Nephron (organoid): Measurements from ENCODE around the gene VPS33B.

Experiments used
- H3K27ac Mint-ChIP-seq, 3 experiments: 2 replicates each; pipeline ENCODE4 v1.8.0; 2020; ENCODE audit warnings: mixed read lengths in 3 of 3, mild to moderate bottlenecking in 2 of 3, moderate library complexity in 1 of 3
- H3K27me3 Mint-ChIP-seq: 2 replicates; pipeline ENCODE4 v1.8.0; 2021; ENCODE audit warnings: low read depth, mild to moderate bottlenecking, moderate library complexity, mixed read lengths
- H3K36me3 Mint-ChIP-seq: 2 replicates; pipeline ENCODE4 v1.8.0; 2020; ENCODE audit warnings: low read depth, mixed read lengths
- H3K4me1 Mint-ChIP-seq: 2 replicates; pipeline ENCODE4 v1.8.0; 2020; ENCODE audit warnings: mixed read lengths
- H3K4me3 Mint-ChIP-seq, 3 experiments: 2 replicates each; pipeline ENCODE4 v1.8.0; 2020; ENCODE audit warnings: mild to moderate bottlenecking in 3 of 3, mixed read lengths in 3 of 3, moderate library complexity in 2 of 3
- H3K9me3 Mint-ChIP-seq: 2 replicates; pipeline ENCODE4 v1.8.0; 2020; ENCODE audit warnings: mixed read lengths
- TF ChIP-seq, protein P1 (sequence below), 3 experiments: fragments of 200-600 bp; sonication (generic); IDR thresholded peaks; one replicate each; pipeline ENCODE4 v1.5.0; 2021; ENCODE audit warnings: antibody characterized with exemption in 3 of 3; ENCODE audit not compliant: unreplicated experiment in 3 of 3

VPS33B gene

DNA sequence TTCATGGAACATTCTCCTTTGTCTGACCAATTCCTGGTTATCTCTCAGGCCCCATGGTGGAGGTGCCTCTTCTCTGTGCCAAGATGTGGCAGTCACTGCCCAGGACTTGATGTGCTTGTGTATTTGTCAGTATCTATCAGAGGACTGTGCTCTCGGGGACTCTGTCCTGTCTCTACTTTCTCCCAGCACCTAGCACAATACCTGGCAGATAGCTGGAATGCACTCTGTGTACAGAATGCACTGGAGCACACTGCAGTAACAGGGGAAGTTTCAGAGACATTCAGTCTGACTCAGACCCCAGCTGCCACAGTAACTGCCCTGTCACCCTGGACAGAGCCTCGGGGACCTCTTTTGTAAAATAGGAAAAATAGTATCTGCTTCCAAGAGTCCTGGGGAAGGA, 43.1 kb upstream of the VPS33B start:
- Mint-ChIP-seq H3K27ac (no peak overlapping the region), H3K9me3 (no peaks in the 10 kb centered on the region), H3K36me3 (no peaks in the 10 kb centered on the region), H3K27me3 (peaks cover 9% of the 10 kb centered on the region), H3K4me1 (no peaks in the 10 kb centered on the region), H3K4me3 (no peak overlapping the region)
- TF ChIP-seq, protein P1, sequence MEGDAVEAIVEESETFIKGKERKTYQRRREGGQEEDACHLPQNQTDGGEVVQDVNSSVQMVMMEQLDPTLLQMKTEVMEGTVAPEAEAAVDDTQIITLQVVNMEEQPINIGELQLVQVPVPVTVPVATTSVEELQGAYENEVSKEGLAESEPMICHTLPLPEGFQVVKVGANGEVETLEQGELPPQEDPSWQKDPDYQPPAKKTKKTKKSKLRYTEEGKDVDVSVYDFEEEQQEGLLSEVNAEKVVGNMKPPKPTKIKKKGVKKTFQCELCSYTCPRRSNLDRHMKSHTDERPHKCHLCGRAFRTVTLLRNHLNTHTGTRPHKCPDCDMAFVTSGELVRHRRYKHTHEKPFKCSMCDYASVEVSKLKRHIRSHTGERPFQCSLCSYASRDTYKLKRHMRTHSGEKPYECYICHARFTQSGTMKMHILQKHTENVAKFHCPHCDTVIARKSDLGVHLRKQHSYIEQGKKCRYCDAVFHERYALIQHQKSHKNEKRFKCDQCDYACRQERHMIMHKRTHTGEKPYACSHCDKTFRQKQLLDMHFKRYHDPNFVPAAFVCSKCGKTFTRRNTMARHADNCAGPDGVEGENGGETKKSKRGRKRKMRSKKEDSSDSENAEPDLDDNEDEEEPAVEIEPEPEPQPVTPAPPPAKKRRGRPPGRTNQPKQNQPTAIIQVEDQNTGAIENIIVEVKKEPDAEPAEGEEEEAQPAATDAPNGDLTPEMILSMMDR (IDR thresholded peaks at IDR 0.05; ENCODE audit: unreplicated experiment in 3 of 3) = no peak

DNA sequence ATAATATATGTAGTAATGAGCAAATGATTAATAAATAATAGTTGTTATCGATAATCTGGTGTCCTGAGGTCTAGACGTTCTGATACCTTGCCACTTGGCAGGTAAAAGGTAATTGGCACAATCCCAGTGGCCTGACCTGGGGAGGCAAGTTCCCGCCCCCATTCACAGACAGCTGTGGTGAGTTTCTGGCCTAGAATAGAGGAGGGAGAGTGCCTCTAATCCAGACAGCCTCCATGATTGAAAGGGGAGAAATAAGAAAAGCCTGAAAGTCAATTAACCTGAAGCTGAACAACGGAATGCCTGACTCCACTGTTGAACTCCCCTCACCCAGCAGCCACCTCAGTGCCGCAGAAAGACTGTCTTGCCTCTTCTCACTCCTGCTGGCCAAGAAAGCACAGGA, 39.6 kb upstream of the VPS33B start:
- H3K27ac Mint-ChIP-seq = no peak overlapping the region
- TF ChIP-seq, protein P1 (IDR thresholded peaks at IDR 0.05; ENCODE audit: unreplicated experiment in 3 of 3) = no peak
- H3K4me3 Mint-ChIP-seq = no peak overlapping the region
- H3K4me1 Mint-ChIP-seq = no peaks in the 10 kb centered on the region
- H3K9me3 Mint-ChIP-seq = no peaks in the 10 kb centered on the region
- H3K27me3 Mint-ChIP-seq = peaks cover 33% of the 10 kb centered on the region
- no peaks in the 10 kb centered on the region for H3K36me3 Mint-ChIP-seq

DNA sequence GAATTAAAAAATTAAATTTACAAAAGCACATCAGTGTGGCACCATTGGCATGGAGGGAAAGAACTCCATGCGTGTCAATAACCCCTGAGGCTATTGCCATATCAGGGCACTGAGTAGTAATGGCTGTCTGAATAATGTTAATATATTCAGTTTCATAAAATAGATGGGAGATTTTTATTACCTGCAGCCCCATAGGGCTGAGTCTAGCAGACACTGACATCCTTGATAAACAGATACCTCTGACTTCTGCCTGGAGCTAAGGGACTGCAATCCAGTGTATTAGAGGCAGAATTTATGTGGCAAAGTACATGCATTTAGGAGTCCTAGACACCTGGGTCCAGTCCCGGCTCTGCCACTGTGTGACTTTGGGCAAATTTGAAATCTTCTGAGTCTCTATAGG, 38.8 kb upstream of the VPS33B start:
- Mint-ChIP-seq H3K9me3 (no peaks in the 10 kb centered on the region), H3K27ac (no peak overlapping the region), H3K36me3 (no peaks in the 10 kb centered on the region), H3K4me3 (no peak overlapping the region), H3K4me1 (no peaks in the 10 kb centered on the region), H3K27me3 (peaks cover 36% of the 10 kb centered on the region)
- TF ChIP-seq, protein P1 (IDR thresholded peaks at IDR 0.05; ENCODE audit: unreplicated experiment in 3 of 3) = no peak

DNA sequence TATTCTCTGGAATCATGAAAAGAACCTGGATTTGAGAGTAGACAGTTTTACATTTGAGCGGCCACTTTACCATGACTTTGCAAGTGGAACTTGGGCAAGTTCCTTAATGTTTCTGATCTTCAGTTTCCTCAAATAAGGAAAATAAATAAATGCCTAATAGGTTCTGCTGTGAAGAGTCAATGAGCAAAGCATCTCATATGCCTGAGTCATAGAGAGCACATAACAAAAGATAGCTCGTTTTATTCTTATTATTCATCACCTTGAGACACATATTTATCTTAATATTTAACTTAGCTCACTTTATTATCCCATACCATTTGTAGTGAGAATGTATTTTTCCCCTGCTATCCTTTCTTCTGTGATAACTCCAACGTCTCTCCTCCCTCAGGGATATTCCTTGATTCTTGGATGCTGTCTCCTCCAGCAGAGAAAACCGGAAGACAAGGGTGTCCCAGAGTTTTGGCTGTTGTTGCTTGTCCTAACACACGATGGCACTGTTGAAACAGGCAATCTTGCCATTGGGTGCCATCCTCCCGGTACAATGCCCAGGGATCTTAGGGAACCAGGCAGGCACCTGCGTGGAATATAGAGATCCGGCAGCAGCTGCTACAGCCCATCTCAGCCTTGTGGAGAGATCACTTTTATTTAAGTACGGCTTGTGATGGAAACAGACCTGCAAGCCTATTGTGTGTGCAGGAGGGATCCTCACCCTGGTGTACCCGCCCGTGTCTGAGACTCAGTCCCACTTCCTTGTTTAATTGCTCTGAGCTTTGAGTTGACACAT, 33.3 kb upstream of the VPS33B start:
- H3K27ac Mint-ChIP-seq = no peak overlapping the region
- no peak overlapping the region for H3K4me3 Mint-ChIP-seq
- no peaks in the 10 kb centered on the region for H3K4me1 Mint-ChIP-seq
- no peaks in the 10 kb centered on the region for H3K9me3 Mint-ChIP-seq
- peaks cover 80% of the 10 kb centered on the region for H3K27me3 Mint-ChIP-seq
- H3K36me3 Mint-ChIP-seq = no peaks in the 10 kb centered on the region
- TF ChIP-seq, protein P1 (IDR thresholded peaks at IDR 0.05; ENCODE audit: unreplicated experiment in 3 of 3) = peak; percentile 76 to 78 (median 77)

DNA sequence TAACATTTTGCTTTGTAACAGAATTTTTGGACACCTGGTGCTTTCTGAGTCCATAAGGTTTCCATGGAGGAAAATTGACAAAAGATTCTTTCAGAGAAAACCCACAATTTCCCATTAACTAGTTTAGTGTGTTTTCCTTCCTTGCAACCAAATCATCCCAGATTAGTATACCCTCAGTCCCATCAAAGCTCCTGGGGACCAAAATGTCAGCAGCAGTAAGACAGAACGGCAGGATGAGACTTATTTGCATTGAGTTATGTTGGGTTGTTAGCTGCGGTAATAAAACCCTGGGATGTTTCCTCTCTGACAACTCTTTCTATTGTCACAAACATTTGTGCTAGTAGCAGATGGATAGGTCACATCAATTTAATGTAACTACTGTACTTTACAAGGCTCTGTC, 32.4 kb upstream of the VPS33B start:
- no peaks in the 10 kb centered on the region for H3K36me3 Mint-ChIP-seq
- no peaks in the 10 kb centered on the region for H3K4me1 Mint-ChIP-seq

More for the DNA sequence above, 32.4 kb upstream of the VPS33B start:
- peaks cover 83% of the 10 kb centered on the region for H3K27me3 Mint-ChIP-seq
- H3K4me3 Mint-ChIP-seq = no peak overlapping the region
- no peaks in the 10 kb centered on the region for H3K9me3 Mint-ChIP-seq
- H3K27ac Mint-ChIP-seq = no peak overlapping the region
- TF ChIP-seq, protein P1 (IDR thresholded peaks at IDR 0.05; ENCODE audit: unreplicated experiment in 3 of 3) = no peak
